Measurements from ENCODE around the gene SMURF1. TPM values are rescaled to one million over a fixed set of nuclear protein-coding genes. Genes with fewer than 3 reads are reported as not detected.

Gene SMURF1
- total RNA-seq, 3 donors from 2014 or later (not counting 1 experiment from before 2014, with no cell fraction given) = 33.3 to 34.7 (median 34.2) TPM

GRCh38 chr7:99137411-99138180 is 6.3 kb downstream of the SMURF1 start:
- H3K4me3 Mint-ChIP-seq = no peak overlapping the region
- Histone ChIP-seq H3K4me1 (ENCODE audit: control insufficient read depth, insufficient read depth, low read length) (peaks cover 8% of the 10 kb centered on the region), H3K36me3 (ENCODE audit: control insufficient read depth, insufficient read depth, low read length) (no peaks in the 10 kb centered on the region), H3K27me3 (ENCODE audit: control insufficient read depth, insufficient read depth, low read length) (no peaks in the 10 kb centered on the region), H3K9me3 (ENCODE audit: control insufficient read depth, insufficient read depth, low read length) (no peaks in the 10 kb centered on the region), H3K27ac (ENCODE audit: low read length) (no peak overlapping the region), H3K4me3 (ENCODE audit: low read length) (no peak overlapping the region)
- DNase-seq = no peak
- intact Hi-C loops (cut with micrococcal nuclease) = no loop called here
- 95% methylated on average over 6 of the region's 10 CpGs for WGBS (ENCODE audit: insufficient coverage)
- H3K27ac Mint-ChIP-seq = no peak overlapping the region
- ATAC-seq = no peak
- no peak for TF ChIP-seq CTCF (IDR thresholded peaks at IDR 0.05)
- H3K36me3 Mint-ChIP-seq = no peaks in the 10 kb centered on the region
- no peaks in the 10 kb centered on the region for H3K27me3 Mint-ChIP-seq (ENCODE audit: low read depth in 2 of 2)
- peaks cover 0 to 2% of the 10 kb centered on the region in 2 donors for H3K9me3 Mint-ChIP-seq
- H3K4me1 Mint-ChIP-seq = peaks cover 56 to 63% of the 10 kb centered on the region in 2 donors

- H3K27ac Mint-ChIP-seq = no peak overlapping the region
- ATAC-seq = no peak
- Histone ChIP-seq H3K9me3 (ENCODE audit: control insufficient read depth, insufficient read depth, low read length) (no peaks in the 10 kb centered on the region), H3K4me1 (ENCODE audit: control insufficient read depth, insufficient read depth, low read length) (no peaks in the 10 kb centered on the region), H3K36me3 (ENCODE audit: control insufficient read depth, insufficient read depth, low read length) (no peaks in the 10 kb centered on the region), H3K4me3 (ENCODE audit: low read length) (no peak overlapping the region), H3K27ac (ENCODE audit: low read length) (no peak overlapping the region), H3K27me3 (ENCODE audit: control insufficient read depth, insufficient read depth, low read length) (no peaks in the 10 kb centered on the region)
- no peaks in the 10 kb centered on the region for H3K9me3 Mint-ChIP-seq
- no peaks in the 10 kb centered on the region for H3K36me3 Mint-ChIP-seq
- no peaks in the 10 kb centered on the region for H3K27me3 Mint-ChIP-seq (ENCODE audit: low read depth in 2 of 2)
- H3K4me1 Mint-ChIP-seq = peaks cover 55 to 64% of the 10 kb centered on the region in 2 donors
- no peak overlapping the region for H3K4me3 Mint-ChIP-seq
- TF ChIP-seq CTCF (IDR thresholded peaks at IDR 0.05) = no peak
- DNase-seq = no peak
- intact Hi-C loops (cut with micrococcal nuclease) = no loop called here
- WGBS (ENCODE audit: insufficient coverage) = 92% methylated on average over 4 of the region's 4 CpGs
Measured at GRCh38 chr7:99135938-99136337, 8.0 kb downstream of the SMURF1 start.

GRCh38 chr7:99133766-99134564 is 9.9 kb downstream of the SMURF1 start:
- no peak overlapping the region for H3K4me3 ChIP-seq (ENCODE audit: low read length)
- no peak for ATAC-seq
- 70% methylated on average over 7 of the region's 9 CpGs for WGBS (ENCODE audit: insufficient coverage)
- H3K27me3 ChIP-seq (ENCODE audit: control insufficient read depth, insufficient read depth, low read length) = no peaks in the 10 kb centered on the region
- no peaks in the 10 kb centered on the region for H3K4me1 ChIP-seq (ENCODE audit: control insufficient read depth, insufficient read depth, low read length)
- TF ChIP-seq CTCF (IDR thresholded peaks at IDR 0.05) = no peak
- Mint-ChIP-seq H3K4me3 (no peak overlapping the region), H3K4me1 (peaks cover 52 to 61% of the 10 kb centered on the region in 2 donors), H3K27ac (no peak overlapping the region), H3K36me3 (no peaks in the 10 kb centered on the region), H3K27me3 (ENCODE audit: low read depth in 2 of 2) (no peaks in the 10 kb centered on the region), H3K9me3 (no peaks in the 10 kb centered on the region)
- no peaks in the 10 kb centered on the region for H3K36me3 ChIP-seq (ENCODE audit: control insufficient read depth, insufficient read depth, low read length)
- no peaks in the 10 kb centered on the region for H3K9me3 ChIP-seq (ENCODE audit: control insufficient read depth, insufficient read depth, low read length)
- DNase-seq = no peak
- intact Hi-C loops (cut with micrococcal nuclease) = no loop called here
- H3K27ac ChIP-seq (ENCODE audit: low read length) = no peak overlapping the region
